Measurements from ENCODE around the gene HMCES.
"Not testable (repeated sequence)": the region's sequence is repeated elsewhere in the genome, so short reads cannot be mapped to it uniquely, and the experiment has no call there.

Gene HMCES

GRCh38 chr3:129235344-129235917 lies 43.2 kb upstream of the HMCES start:
- DNase-seq (ENCODE audit: low read depth, low spot score) = no peak
- in situ Hi-C loops (cut with HindIII; ENCODE audit: low sequenced_read_pairs) = no loop called here
- H3K4me3 ChIP-seq (ENCODE audit: low read depth, low read length) = no peak overlapping the region
- TF ChIP-seq CTCF (IDR thresholded peaks at IDR 0.05; ENCODE audit: low read depth, low read length) = no peak

- TF ChIP-seq CTCF (IDR thresholded peaks at IDR 0.05; ENCODE audit: low read depth, low read length) = no peak
- H3K4me3 ChIP-seq (ENCODE audit: low read depth, low read length) = no peak overlapping the region
- DNase-seq (ENCODE audit: low read depth, low spot score) = no peak
- in situ Hi-C loops (cut with HindIII; ENCODE audit: low sequenced_read_pairs) = no loop called here
These were observed 39.5 kb upstream of the HMCES start for GRCh38 chr3:129238945-129239705.

- no peak for DNase-seq (ENCODE audit: low read depth, low spot score)
- no peak for TF ChIP-seq CTCF (IDR thresholded peaks at IDR 0.05; ENCODE audit: low read depth, low read length)
- in situ Hi-C loops (cut with HindIII; ENCODE audit: low sequenced_read_pairs) = no loop called here
- no peak overlapping the region for H3K4me3 ChIP-seq (ENCODE audit: low read depth, low read length)
These were observed 38.7 kb upstream of the HMCES start for GRCh38 chr3:129239991-129240390.

- in situ Hi-C loops (cut with HindIII; ENCODE audit: low sequenced_read_pairs) = no loop called here
- H3K4me3 ChIP-seq (ENCODE audit: low read depth, low read length) = no peak overlapping the region
- TF ChIP-seq CTCF (IDR thresholded peaks at IDR 0.05; ENCODE audit: low read depth, low read length) = no peak
- no peak for DNase-seq (ENCODE audit: low read depth, low spot score)
These were observed 38.2 kb upstream of the HMCES start for GRCh38 chr3:129240436-129240835.

GRCh38 chr3:129245141-129245540 lies 33.5 kb upstream of the HMCES start:
- DNase-seq (ENCODE audit: low read depth, low spot score) = no peak
- in situ Hi-C loops (cut with HindIII; ENCODE audit: low sequenced_read_pairs) = no loop called here
- H3K4me3 ChIP-seq (ENCODE audit: low read depth, low read length) = no peak overlapping the region
- no peak for TF ChIP-seq CTCF (IDR thresholded peaks at IDR 0.05; ENCODE audit: low read depth, low read length)

GRCh38 chr3:129245641-129246306 lies 32.9 kb upstream of the HMCES start:
- TF ChIP-seq CTCF (IDR thresholded peaks at IDR 0.05; ENCODE audit: low read depth, low read length) = peak; percentile 94
- in situ Hi-C loops (cut with HindIII; ENCODE audit: low sequenced_read_pairs); H3K4me3 ChIP-seq (ENCODE audit: low read depth, low read length): not testable (repeated sequence)
- peak; percentile 91 for DNase-seq (ENCODE audit: low read depth, low spot score)

Measured in astrocyte of the spinal cord (primary cell).